Small intestine (tissue), 7 donors: Measurements from ENCODE around the gene GLOD4. TPM values are rescaled to one million over a fixed set of nuclear protein-coding genes. Genes with fewer than 3 reads are reported as not detected.
"Not testable (repeated sequence)": the region's sequence is repeated elsewhere in the genome, so short reads cannot be mapped to it uniquely, and the experiment has no call there.

Experiments used
- DNase-seq, 2 donors: peaks; one replicate each; pipeline versions ENCODE4 v3.0.0 to v3.0.0-alpha.2; 2013
- FAIRE-seq: peaks from 2 replicates; lab custom pipeline; 2012; peaks lifted over from hg19 to GRCh38; lab: Jason Lieb, UNC
- H3K27ac ChIP-seq, 3 donors: one replicate each; pipeline ENCODE4 v1.5.1; 2013; ENCODE audit warnings: low read length in 2 of 3, mild to moderate bottlenecking in 2 of 3, control low read depth in 1 of 3, inconsistent platforms in 1 of 3, low read depth in 1 of 3, moderate library complexity in 1 of 3
- H3K27me3 ChIP-seq, 3 donors: one replicate each; pipeline ENCODE4 v1.6.1; 2013; ENCODE audit warnings: low read length in 3 of 3, inconsistent platforms in 1 of 3; ENCODE audit not compliant: control insufficient read depth in 3 of 3, insufficient read depth in 3 of 3
- H3K36me3 ChIP-seq, 3 donors: one replicate each; pipeline ENCODE4 v1.6.1; 2013; ENCODE audit warnings: low read length in 3 of 3, inconsistent platforms in 1 of 3, low read depth in 1 of 3, mild to moderate bottlenecking in 1 of 3, moderate library complexity in 1 of 3; ENCODE audit not compliant: control insufficient read depth in 3 of 3, insufficient read depth in 2 of 3
- H3K4me1 ChIP-seq, 3 donors: one replicate each; pipeline ENCODE4 v1.6.1; 2013; ENCODE audit warnings: low read length in 2 of 3, inconsistent platforms in 1 of 3, low read depth in 1 of 3, mild to moderate bottlenecking in 1 of 3, moderate library complexity in 1 of 3; ENCODE audit not compliant: control insufficient read depth in 3 of 3, insufficient read depth in 2 of 3
- H3K4me3 ChIP-seq, 3 donors: one replicate each; pipeline ENCODE4 v1.5.1; 2013; ENCODE audit warnings: low read length in 3 of 3, control low read depth in 1 of 3, inconsistent platforms in 1 of 3, low read depth in 1 of 3, mild to moderate bottlenecking in 1 of 3, moderate library complexity in 1 of 3
- H3K9me3 ChIP-seq, 2 donors: one replicate each; pipeline ENCODE4 v1.6.1; 2013; ENCODE audit warnings: low read depth in 1 of 2, low read length in 1 of 2; ENCODE audit not compliant: control insufficient read depth in 2 of 2, insufficient read depth in 1 of 2
- WGBS, 3 donors: extraction: QIAGEN DNeasy Blood & Tissue Kit; methylation state at CpG; one replicate each; pipeline ENCODE4 v1.1.7; 2013; 5-methylcytosine and 5-hydroxymethylcytosine counted together
- polyA plus RNA-seq, 4 donors: library from polyadenylated mRNA; stranded (reverse) in 3 of 4; unstranded in 1 of 4; fragments of 200-250 nt in 3 of 4; fragments of 120-200 nt in 1 of 4; gene quantifications; one replicate each; pipeline versions ENCODE4 v1.2.1 to v1.2.3, GENCODE V29; 2013
- donor health status: healthy with polysubstance abuse.
- donor health status: control.
- donor health status: control.
- donor health status: Bipolar disorder and iron deficiency.
- donor health status: healthy.

Gene GLOD4
- polyA plus RNA-seq, 4 donors, result 65.4 to 138 (median 84.9) TPM

DNA sequence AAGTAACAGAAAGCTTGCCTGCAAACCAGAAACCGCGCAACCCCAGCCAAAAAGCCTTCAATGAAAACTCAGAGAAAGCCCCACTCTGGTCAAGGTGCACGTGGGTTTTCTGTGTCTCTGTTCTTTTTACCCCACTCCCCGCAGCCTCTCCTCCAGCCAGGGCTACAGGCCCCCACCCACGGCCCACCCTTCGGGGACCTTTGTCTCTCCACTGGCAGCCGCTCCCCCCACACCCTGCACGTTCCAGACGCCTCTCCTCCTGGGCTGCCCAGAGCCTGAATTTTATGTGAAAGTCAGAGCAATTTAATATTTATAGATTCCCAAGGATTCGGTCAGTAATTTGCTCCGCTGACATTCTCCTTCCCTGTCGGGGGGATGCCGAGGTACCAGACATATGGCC is 24.3 kb upstream of the GLOD4 start:
- no peaks in the 10 kb centered on the region for H3K27me3 ChIP-seq
- peaks cover 0 to 2% of the 10 kb centered on the region in 2 donors for H3K9me3 ChIP-seq
- DNase-seq, result no peak
- H3K36me3 ChIP-seq, result peaks cover 0 to 29% (median 0%) of the 10 kb centered on the region in 3 donors
- H3K4me1 ChIP-seq, result no peaks in the 10 kb centered on the region
- WGBS, 3 donors, result 69 to 81% (median 73%) methylated on average over 13 of the region's 13 CpGs
- H3K4me3 ChIP-seq, result no peak overlapping the region
- no peak overlapping the region for H3K27ac ChIP-seq
- FAIRE-seq, result no peak

DNA sequence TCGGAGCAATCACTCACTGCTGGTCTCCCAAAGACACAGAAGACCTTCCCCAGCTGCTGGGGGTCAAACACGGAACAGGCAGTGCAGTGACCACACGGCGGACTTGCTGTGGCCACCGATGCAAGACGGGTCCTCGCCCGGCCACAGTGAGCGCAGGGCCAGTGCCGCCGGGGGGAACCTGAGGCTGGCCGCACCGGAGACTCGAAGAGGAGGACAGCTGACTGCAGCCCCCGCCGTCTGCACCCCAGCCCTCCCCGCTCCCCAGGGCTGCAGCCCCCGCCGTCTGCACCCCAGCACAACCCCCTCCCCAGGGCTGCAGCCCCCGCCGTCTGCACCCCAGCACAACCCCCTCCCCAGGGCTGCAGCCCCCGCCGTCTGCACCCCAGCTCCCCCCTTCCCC is 23.8 kb upstream of the GLOD4 start:
- H3K36me3 ChIP-seq, result peaks cover 0 to 29% (median 0%) of the 10 kb centered on the region in 3 donors
- DNase-seq, result not testable (repeated sequence)

DNA sequence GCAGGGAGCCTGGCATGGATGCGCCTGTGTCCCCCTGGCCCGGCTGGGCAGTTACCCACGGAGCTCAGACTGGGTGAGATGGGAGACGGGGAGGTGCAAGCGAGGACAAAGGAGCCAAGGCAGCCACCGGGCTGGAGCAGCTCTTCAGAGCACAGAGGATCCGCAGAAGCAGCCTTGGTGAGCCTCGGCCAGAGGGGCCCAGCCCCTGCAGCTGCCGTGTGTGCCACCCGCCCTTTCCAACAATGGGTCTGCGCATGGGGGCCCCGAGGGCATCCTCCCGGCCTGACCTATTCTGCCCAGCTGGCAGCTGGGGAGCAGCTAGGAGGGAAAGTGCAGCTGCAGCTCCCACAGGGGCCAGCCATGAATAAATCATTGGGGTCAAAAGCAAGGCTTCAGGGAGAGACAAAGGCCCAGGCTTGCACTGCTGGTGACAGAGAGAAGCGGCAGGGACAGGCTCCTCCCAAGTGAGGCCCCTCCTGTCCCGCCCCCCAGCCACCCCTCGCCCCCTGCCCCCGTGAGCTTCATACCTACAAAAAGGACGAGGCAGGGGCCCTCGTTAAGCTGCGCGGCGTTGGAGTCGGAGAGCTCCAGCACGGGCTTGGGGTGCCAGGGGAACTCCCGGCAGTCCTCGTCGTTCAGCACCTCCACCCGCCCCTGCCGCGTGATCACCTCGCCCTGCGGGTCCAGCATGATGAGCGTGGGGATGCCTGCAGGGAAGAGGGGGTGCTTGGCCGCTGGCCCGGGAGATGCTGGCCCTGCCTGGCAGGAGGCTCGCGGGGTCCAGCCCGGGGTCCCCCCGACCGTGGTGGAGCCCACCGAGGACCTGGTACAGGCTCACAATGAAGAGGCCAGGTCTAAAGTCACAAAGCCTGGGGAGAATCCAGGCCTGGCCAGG is 22.7 kb upstream of the GLOD4 start:
- DNase-seq (no peak), FAIRE-seq (no peak)
- H3K9me3 ChIP-seq, result no peaks in the 10 kb centered on the region
- peaks cover 0 to 32% (median 0%) of the 10 kb centered on the region in 3 donors for H3K36me3 ChIP-seq
- H3K27me3 ChIP-seq, result no peaks in the 10 kb centered on the region
- no peak overlapping the region for H3K4me3 ChIP-seq
- 77 to 87% (median 82%) methylated on average over 38 to 41 of the region's 41 CpGs for WGBS, 3 donors
- no peaks in the 10 kb centered on the region for H3K4me1 ChIP-seq
- H3K27ac ChIP-seq, result no peak overlapping the region

More for the DNA sequence above, 23.8 kb upstream of the GLOD4 start:
- H3K9me3 ChIP-seq, FAIRE-seq, H3K4me3 ChIP-seq, H3K27me3 ChIP-seq, H3K27ac ChIP-seq, H3K4me1 ChIP-seq: not testable (repeated sequence)
- WGBS, 3 donors, result 91 to 93% (median 92%) methylated on average over 14 to 23 of the region's 23 CpGs

DNA sequence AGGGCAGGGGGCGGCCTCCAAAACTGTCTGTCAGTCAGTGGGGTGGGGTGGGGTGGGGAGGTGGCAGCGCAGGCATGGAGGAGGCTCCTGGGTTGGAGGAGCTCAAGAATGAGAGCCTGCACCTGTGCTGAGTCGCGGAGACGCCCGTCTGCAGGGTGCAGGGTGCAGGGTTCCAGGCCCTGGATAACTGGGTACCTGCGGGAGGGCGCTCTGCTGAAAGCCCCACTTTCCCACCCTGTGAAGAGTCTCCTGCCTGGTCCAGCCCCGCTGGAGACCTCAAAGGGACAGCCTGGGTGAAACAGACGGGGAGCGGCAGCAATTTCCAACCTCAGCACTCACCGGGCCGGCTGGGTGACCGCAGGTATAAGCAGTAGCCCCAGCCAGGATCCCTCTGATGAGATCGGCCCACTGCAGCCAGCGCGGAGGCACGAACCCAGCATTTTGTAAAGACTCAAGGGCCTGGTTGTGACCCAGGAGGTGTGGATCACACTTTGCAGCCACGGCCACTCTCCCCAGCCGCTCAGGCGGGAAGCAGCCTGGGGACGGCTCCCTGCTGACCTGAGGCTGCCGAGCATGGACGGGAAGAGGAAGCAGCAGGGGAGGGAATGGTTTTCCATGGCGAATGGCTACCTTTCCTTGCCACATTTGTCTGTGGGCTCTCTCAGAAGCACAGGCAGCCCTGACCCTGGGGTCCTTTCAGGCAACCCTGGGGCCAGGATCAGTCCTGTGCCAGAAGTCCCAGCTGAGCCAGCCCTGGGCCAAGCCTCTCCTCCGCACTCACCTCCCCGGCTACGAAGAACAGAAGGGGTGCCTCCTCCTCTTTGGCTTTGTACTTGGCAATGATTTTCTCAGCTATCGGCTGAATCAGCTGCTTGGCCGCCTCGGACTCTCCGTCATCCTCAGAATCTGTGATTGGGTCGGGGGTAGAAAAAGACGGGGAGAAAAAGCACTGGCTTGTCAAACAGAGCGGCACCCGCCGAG is 21.1 kb upstream of the GLOD4 start:
- Histone ChIP-seq H3K27me3 (no peaks in the 10 kb centered on the region), H3K27ac (no peak overlapping the region), H3K9me3 (no peaks in the 10 kb centered on the region), H3K36me3 (peaks cover 0 to 27% (median 0%) of the 10 kb centered on the region in 3 donors), H3K4me3 (no peak overlapping the region), H3K4me1 (no peaks in the 10 kb centered on the region)
- FAIRE-seq, result no peak
- no peak for DNase-seq
- WGBS, 3 donors, result 82 to 92% (median 85%) methylated on average over 36 to 37 of the region's 37 CpGs

DNA sequence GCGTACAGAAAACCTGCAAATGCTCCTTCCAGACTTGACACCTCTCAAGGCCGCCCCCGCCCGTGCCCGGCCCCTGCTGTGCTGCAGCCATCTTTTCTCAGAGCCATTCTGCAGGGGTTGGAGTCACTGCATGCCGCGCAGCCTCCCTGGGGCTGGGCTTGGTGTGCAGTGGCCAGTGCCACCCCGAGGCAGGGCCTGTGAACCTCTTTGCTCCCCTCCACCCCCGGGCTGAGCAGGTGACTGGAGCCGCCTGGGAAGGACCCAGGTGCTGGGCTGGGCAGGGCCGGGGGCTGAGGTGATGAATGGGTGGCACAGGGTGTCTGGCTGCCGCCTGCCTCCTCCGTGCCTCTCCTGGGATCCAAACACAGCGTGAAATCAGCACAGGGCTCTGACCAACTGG is 20.4 kb upstream of the GLOD4 start:
- FAIRE-seq, result no peak
- H3K27ac ChIP-seq, result no peak overlapping the region
- 81 to 88% (median 82%) methylated on average over 14 of the region's 14 CpGs for WGBS, 3 donors
- H3K4me1 ChIP-seq, result no peaks in the 10 kb centered on the region
- no peaks in the 10 kb centered on the region for H3K9me3 ChIP-seq
- no peaks in the 10 kb centered on the region for H3K27me3 ChIP-seq
- H3K36me3 ChIP-seq, result peaks cover 0 to 25% (median 0%) of the 10 kb centered on the region in 3 donors
- no peak for DNase-seq
- H3K4me3 ChIP-seq, result no peak overlapping the region

DNA sequence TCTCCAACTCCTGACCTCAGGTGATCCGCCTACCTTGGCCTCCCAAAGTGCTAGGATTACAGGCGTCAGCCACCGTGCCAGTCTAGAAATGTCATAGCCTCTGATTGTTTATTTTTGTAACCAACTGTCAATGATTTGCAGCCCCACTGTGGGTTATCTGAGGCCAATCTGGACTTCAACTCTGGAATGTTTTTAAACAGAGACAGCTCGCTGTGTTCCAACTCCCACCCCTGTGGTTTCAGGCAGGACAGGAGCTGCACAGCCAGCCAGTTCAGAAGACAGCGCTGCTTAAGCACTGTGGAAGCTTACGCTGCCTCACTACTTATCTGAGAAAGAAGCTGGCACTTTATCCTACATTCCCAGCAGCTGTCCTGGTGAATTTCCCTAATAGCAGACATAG is 19.6 kb upstream of the GLOD4 start:
- H3K27me3 ChIP-seq, result no peaks in the 10 kb centered on the region
- no peak for DNase-seq
- no peak overlapping the region for H3K27ac ChIP-seq
- 47 to 73% (median 53%) methylated on average over 6 of the region's 6 CpGs for WGBS, 3 donors
- H3K4me3 ChIP-seq, result no peak overlapping the region
- H3K36me3 ChIP-seq, result peaks cover 0 to 25% (median 0%) of the 10 kb centered on the region in 3 donors
- no peak for FAIRE-seq
- no peaks in the 10 kb centered on the region for H3K4me1 ChIP-seq
- no peaks in the 10 kb centered on the region for H3K9me3 ChIP-seq

DNA sequence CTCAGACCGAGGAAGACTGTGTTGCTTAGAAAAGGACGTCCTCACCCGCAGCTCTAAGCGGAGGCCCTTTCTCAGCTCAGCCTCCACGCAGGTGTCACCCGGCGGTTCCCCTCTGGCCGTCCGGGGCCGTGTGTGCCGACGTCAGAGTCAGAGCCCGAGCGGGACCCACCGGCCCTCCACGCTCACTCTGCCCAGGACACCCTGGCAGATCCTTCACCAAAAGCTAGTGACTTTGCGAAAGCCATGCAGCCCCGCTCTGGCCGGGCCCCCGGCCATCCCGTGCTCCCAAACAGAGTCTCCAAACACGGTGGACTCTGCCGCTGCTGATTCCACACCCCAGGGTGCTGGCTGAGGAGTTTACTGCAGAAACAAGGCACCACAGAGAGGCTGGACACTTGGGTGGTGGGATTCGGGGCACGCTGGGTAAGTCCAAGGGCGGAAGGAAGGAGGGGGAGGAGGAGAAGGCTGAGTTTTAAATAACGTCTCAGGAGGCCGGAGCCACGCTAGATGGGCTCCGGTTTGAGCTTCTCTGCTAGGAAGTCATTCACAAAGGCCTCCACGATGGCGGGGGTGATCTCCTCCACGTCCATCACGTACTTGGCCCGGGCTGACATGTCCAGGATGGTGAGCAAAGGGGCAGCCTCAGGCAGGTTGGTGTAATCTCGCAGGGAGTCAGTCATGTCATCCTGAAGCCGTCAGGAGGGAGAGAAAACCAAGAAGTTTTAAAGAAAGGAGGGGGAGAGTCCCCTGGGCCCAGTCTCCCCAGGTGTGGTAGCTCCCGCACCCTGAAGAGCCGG is 18.6 kb upstream of the GLOD4 start:
- DNase-seq (no peak), FAIRE-seq (no peak)
- no peaks in the 10 kb centered on the region for H3K27me3 ChIP-seq
- H3K9me3 ChIP-seq, result no peaks in the 10 kb centered on the region
- WGBS, 3 donors, result 85 to 90% (median 90%) methylated on average over 38 to 39 of the region's 39 CpGs
- H3K36me3 ChIP-seq, result peaks cover 0 to 31% (median 0%) of the 10 kb centered on the region in 3 donors
- no peak overlapping the region for H3K4me3 ChIP-seq
- H3K4me1 ChIP-seq, result no peaks in the 10 kb centered on the region
- no peak overlapping the region for H3K27ac ChIP-seq
